Measurements from ENCODE around the gene CAMTA1. TPM values are rescaled to one million over a fixed set of nuclear protein-coding genes. Genes with fewer than 3 reads are reported as not detected.

CAMTA1 gene
- total and polyA plus RNA-seq, 4 donors: 18.0 to 93.5 (median 35.8) TPM

- TF ChIP-seq CTCF (IDR thresholded peaks at IDR 0.05; ENCODE audit: low read depth, low read length, missing input control) (no peak), FOXA1 (IDR thresholded peaks at IDR 0.05) (no peak), MAX (IDR thresholded peaks at IDR 0.05) (no peak), SP1 (IDR thresholded peaks at IDR 0.05) (no peak), EGR1 (IDR thresholded peaks at IDR 0.05; ENCODE audit: low read depth in 2 of 2) (no peak), NR2F2 (IDR thresholded peaks at IDR 0.05) (no peak), RXRA (IDR thresholded peaks at IDR 0.05) (no peak), RAD21 (IDR thresholded peaks at IDR 0.05) (no peak), YY1 (IDR thresholded peaks at IDR 0.05) (no peak)
These were observed 602.0 kb downstream of the CAMTA1 start (continued) for GRCh38 chr1:7387053-7387927.

GRCh38 chr1:7388141-7388487 lies 602.9 kb downstream of the CAMTA1 start:
- Histone ChIP-seq H3K9ac (ENCODE audit: low read depth in 1 of 2, low read length in 2 of 2) (no peak overlapping the region), H3K27me3 (ENCODE audit: control insufficient read depth in 4 of 4, insufficient read depth in 4 of 4, low read length in 3 of 4) (no peaks in the 10 kb centered on the region), H3K36me3 (ENCODE audit: control insufficient read depth in 4 of 4, insufficient read depth in 3 of 4, low read depth in 1 of 4, low read length in 3 of 4) (no peaks in the 10 kb centered on the region), H3K27ac (ENCODE audit: low read depth in 1 of 2, low read length in 2 of 2) (no peak overlapping the region), H3K9me3 (ENCODE audit: control insufficient read depth in 4 of 4, low read length in 3 of 4) (no peaks in the 10 kb centered on the region), H3K4me1 (ENCODE audit: control insufficient read depth in 4 of 4, insufficient read depth in 4 of 4, low read length in 3 of 4) (no peaks in the 10 kb centered on the region), H3K4me3 (ENCODE audit: low read depth in 1 of 3, low read length in 3 of 3) (no peak overlapping the region)
- TF ChIP-seq RAD21 (IDR thresholded peaks at IDR 0.05) (no peak), FOXA1 (IDR thresholded peaks at IDR 0.05) (no peak), TAF1 (conservative IDR thresholded peaks at IDR 0.05) (no peak), ATF3 (IDR thresholded peaks at IDR 0.05) (no peak), YY1 (IDR thresholded peaks at IDR 0.05) (no peak), HNF4A (conservative IDR thresholded peaks at IDR 0.05) (no peak), MAX (IDR thresholded peaks at IDR 0.05) (no peak), RXRA (IDR thresholded peaks at IDR 0.05) (no peak), JUND (IDR thresholded peaks at IDR 0.05) (no peak)
- 72% methylated on average over 11 of the region's 11 CpGs for WGBS
- peak; percentile 2 for DNase-seq (ENCODE audit: low spot score)

GRCh38 chr1:7388488-7389185 lies 603.4 kb downstream of the CAMTA1 start:
- peak; percentile 27 for DNase-seq (ENCODE audit: low spot score)
- no peak overlapping the region for H3K27ac ChIP-seq (ENCODE audit: low read depth in 1 of 2, low read length in 2 of 2)

More at GRCh38 chr1:7388488-7389185, 603.4 kb downstream of the CAMTA1 start:
- no peaks in the 10 kb centered on the region for H3K27me3 ChIP-seq (ENCODE audit: control insufficient read depth in 4 of 4, insufficient read depth in 4 of 4, low read length in 3 of 4)
- H3K4me3 ChIP-seq (ENCODE audit: low read depth in 1 of 3, low read length in 3 of 3): no peak overlapping the region
- H3K9ac ChIP-seq (ENCODE audit: low read depth in 1 of 2, low read length in 2 of 2): no peak overlapping the region
- no peaks in the 10 kb centered on the region for H3K4me1 ChIP-seq (ENCODE audit: control insufficient read depth in 4 of 4, insufficient read depth in 4 of 4, low read length in 3 of 4)
- 74% methylated on average over 19 of the region's 19 CpGs for WGBS
- no peaks in the 10 kb centered on the region for H3K36me3 ChIP-seq (ENCODE audit: control insufficient read depth in 4 of 4, insufficient read depth in 3 of 4, low read depth in 1 of 4, low read length in 3 of 4)
- no peak for TF ChIP-seq MAX (IDR thresholded peaks at IDR 0.05)
- TF ChIP-seq CTCF (IDR thresholded peaks at IDR 0.05; ENCODE audit: low read depth, low read length, missing input control): no peak
- no peak for TF ChIP-seq SP1 (IDR thresholded peaks at IDR 0.05)
- no peak for TF ChIP-seq TAF1 (conservative IDR thresholded peaks at IDR 0.05)
- TF ChIP-seq HNF4A (conservative IDR thresholded peaks at IDR 0.05): no peak
- TF ChIP-seq HNF4G (IDR thresholded peaks at IDR 0.05): no peak
- no peak for TF ChIP-seq EGR1 (IDR thresholded peaks at IDR 0.05; ENCODE audit: low read depth in 2 of 2)
- TF ChIP-seq NR2F2 (IDR thresholded peaks at IDR 0.05): no peak
- no peak for TF ChIP-seq RAD21 (IDR thresholded peaks at IDR 0.05)
- TF ChIP-seq REST (IDR thresholded peaks at IDR 0.05): no peak
- no peak for TF ChIP-seq RXRA (IDR thresholded peaks at IDR 0.05)
- no peaks in the 10 kb centered on the region for H3K9me3 ChIP-seq (ENCODE audit: control insufficient read depth in 4 of 4, low read length in 3 of 4)

All from liver (tissue), 9 donors.